GM12891 (cell line): ENCODE results near the gene BNC2.

ENCODE experiments used
- POLR2A ChIP-seq: IDR thresholded peaks from 2 replicates; pipeline ENCODE4 v1.6.1; 2011; ENCODE audit warnings: low read depth, low read length, control low read depth
- SPI1 ChIP-seq: IDR thresholded peaks from 2 replicates; pipeline ENCODE4 v1.6.1; 2011; ENCODE audit warnings: low read depth, low read length, control low read depth

GRCh38 chr9:16619914-16620520, 250.5 kb downstream of the BNC2 start:
- TF ChIP-seq POLR2A (no peak), SPI1 (no peak)
